ENCODE results near the gene FRMD8.

DNA sequence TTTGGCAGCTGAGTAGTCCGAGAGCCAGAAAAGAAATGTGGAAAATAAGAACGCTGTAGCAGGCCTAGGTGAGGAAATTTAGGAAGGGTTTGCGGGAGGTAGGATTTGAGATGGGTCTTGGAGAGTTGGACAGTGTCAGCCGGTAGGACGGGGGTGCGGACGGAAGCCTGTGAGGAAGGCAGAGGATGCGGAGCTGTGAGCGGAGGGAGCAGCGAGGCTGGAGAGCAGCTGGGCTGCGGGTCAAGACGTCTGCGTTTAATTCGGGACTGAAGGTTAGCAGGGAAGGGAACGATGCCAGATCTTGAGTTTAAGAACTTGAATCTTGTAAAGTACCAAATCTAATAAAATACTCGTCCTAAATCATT lies 32.6 kb upstream of the FRMD8 start:
- TF ChIP-seq CTCF (IDR thresholded peaks at IDR 0.05; ENCODE audit: extremely low read depth in 1 of 2, insufficient read depth in 1 of 2, low read depth in 1 of 2, low read length in 2 of 2) (no peak), GATA2 (IDR thresholded peaks at IDR 0.05; ENCODE audit: insufficient read depth, insufficient read length, low read depth, low read length) (no peak), POLR2A (IDR thresholded peaks at IDR 0.05; ENCODE audit: low read depth, low read length) (no peak), EZH2 (IDR thresholded peaks at IDR 0.05; ENCODE audit: borderline replicate concordance, low read depth, low read length, severe bottlenecking) (no peak)
